Naive thymus-derived CD4-positive, alpha-beta T cell (primary cell): ENCODE data around the gene ASAP3. TPM values are rescaled to one million over a fixed set of nuclear protein-coding genes. Genes with fewer than 3 reads are reported as not detected.
A peak's percentile ranks its signal among the peaks of the same experiment; 100 is the strongest.

ENCODE experiments used
- ATAC-seq: fragments of 150-1000 bp; cut with Tn5 transposase; 2 replicates; pipeline ENCODE4 v1.10.0; 2021; ENCODE audit warnings: mild to moderate bottlenecking, moderate library complexity
- CTCF ChIA-PET: fragments of 350-600 bp; sonication (Branson Sonifier 250); formaldehyde crosslinking; loops from one replicate; lab custom pipeline; 2021; ENCODE audit warnings: antibody characterized with exemption; lab: Charles Lee
- POLR2A ChIA-PET: fragments of 350-600 bp; sonication (Branson Sonifier 250); formaldehyde crosslinking; loops from one replicate; lab custom pipeline; 2021; ENCODE audit warnings: antibody characterized with exemption, inconsistent platforms; lab: Charles Lee
- DNase-seq, 9 donors: peaks; one replicate each; pipeline versions ENCODE4 v3.0.0 to v3.0.0-alpha.2; 2020 to 2022; ENCODE audit warnings: mixed read lengths in 1 of 9
- H3K27ac ChIP-seq: one replicate; pipeline ENCODE4 v1.7.0; 2013; ENCODE audit warnings: mild to moderate bottlenecking, low read depth, low read length, moderate library complexity
- H3K27me3 ChIP-seq, 2 donors: one replicate each; pipeline ENCODE4 v1.7.0; 2013; ENCODE audit warnings: low read length in 2 of 2, mild to moderate bottlenecking in 2 of 2, moderate library complexity in 2 of 2; ENCODE audit not compliant: control insufficient read depth in 2 of 2, insufficient read depth in 2 of 2
- H3K36me3 ChIP-seq, 3 experiments: 1 replicate in 2 of 3; 2 replicates in 1 of 3; pipeline ENCODE4 v1.7.0; 2013; ENCODE audit warnings: low read length in 3 of 3, mild to moderate bottlenecking in 3 of 3, moderate library complexity in 1 of 3; ENCODE audit not compliant: insufficient read depth in 3 of 3, control insufficient read depth in 2 of 3
- H3K4me1 ChIP-seq, 2 donors: one replicate each; pipeline ENCODE4 v1.7.0; 2013; ENCODE audit warnings: low read length in 2 of 2, mild to moderate bottlenecking in 2 of 2, moderate library complexity in 1 of 2; ENCODE audit not compliant: control insufficient read depth in 2 of 2, insufficient read depth in 2 of 2
- H3K4me3 ChIP-seq: 2 replicates; pipeline ENCODE4 v1.7.0; 2013; ENCODE audit warnings: mild to moderate bottlenecking, low read length
- H3K9me3 ChIP-seq, 3 experiments: 1 replicate in 2 of 3; 2 replicates in 1 of 3; pipeline ENCODE4 v1.7.0; 2013; ENCODE audit warnings: low read length in 3 of 3; ENCODE audit not compliant: control insufficient read depth in 2 of 3
- H3K27ac Mint-ChIP-seq, 9 donors: one replicate each; pipeline ENCODE4 v1.8.0; 2020 to 2022; ENCODE audit warnings: mixed read lengths in 9 of 9, mild to moderate bottlenecking in 8 of 9, moderate library complexity in 5 of 9, inconsistent platforms in 2 of 9
- H3K27me3 Mint-ChIP-seq, 5 donors: one replicate each; pipeline ENCODE4 v1.8.0; 2021 to 2022; ENCODE audit warnings: mixed read lengths in 5 of 5, mild to moderate bottlenecking in 1 of 5
- H3K36me3 Mint-ChIP-seq, 5 donors: one replicate each; pipeline ENCODE4 v1.8.0; 2020 to 2022; ENCODE audit warnings: mixed read lengths in 5 of 5, mild to moderate bottlenecking in 3 of 5, inconsistent platforms in 1 of 5
- H3K4me1 Mint-ChIP-seq, 7 donors: one replicate each; pipeline ENCODE4 v1.8.0; 2020 to 2022; ENCODE audit warnings: mixed read lengths in 7 of 7, mild to moderate bottlenecking in 3 of 7, inconsistent platforms in 1 of 7
- H3K4me3 Mint-ChIP-seq, 10 donors: one replicate each; pipeline ENCODE4 v1.8.0; 2020 to 2022; ENCODE audit warnings: mild to moderate bottlenecking in 10 of 10, mixed read lengths in 10 of 10, moderate library complexity in 6 of 10, inconsistent platforms in 2 of 10
- H3K9me3 Mint-ChIP-seq, 11 donors: one replicate each; pipeline ENCODE4 v1.8.0; 2020 to 2022; ENCODE audit warnings: mixed read lengths in 11 of 11, mild to moderate bottlenecking in 4 of 11, inconsistent platforms in 1 of 11, moderate library complexity in 1 of 11
- intact Hi-C, 2 donors: fragments of 100-400 bp; cut with micrococcal nuclease; formaldehyde crosslinking; loops; one replicate each; pipeline ENCODE4 v1.15.1; 2023
- polyA plus RNA-seq, 2 donors: library from polyadenylated mRNA; unstranded; fragments of 300-500 nt; fragmentation: Illumina TruSeq; gene quantifications; one replicate each; pipeline ENCODE4 v1.2.3, GENCODE V29; 2021
- total RNA-seq, 6 experiments: library from RNA in 5 of 6; stranded (reverse) in 5 of 6; gene quantifications; 1 replicate in 5 of 6; 2 replicates in 1 of 6; pipeline ENCODE4 v1.2.3 and lab custom pipeline; 2021 to 2026

Gene ASAP3
- total and polyA plus RNA-seq, 7 experiments from 2014 or later, result 0.12 to 8.8 (median 1.5) TPM

DNA sequence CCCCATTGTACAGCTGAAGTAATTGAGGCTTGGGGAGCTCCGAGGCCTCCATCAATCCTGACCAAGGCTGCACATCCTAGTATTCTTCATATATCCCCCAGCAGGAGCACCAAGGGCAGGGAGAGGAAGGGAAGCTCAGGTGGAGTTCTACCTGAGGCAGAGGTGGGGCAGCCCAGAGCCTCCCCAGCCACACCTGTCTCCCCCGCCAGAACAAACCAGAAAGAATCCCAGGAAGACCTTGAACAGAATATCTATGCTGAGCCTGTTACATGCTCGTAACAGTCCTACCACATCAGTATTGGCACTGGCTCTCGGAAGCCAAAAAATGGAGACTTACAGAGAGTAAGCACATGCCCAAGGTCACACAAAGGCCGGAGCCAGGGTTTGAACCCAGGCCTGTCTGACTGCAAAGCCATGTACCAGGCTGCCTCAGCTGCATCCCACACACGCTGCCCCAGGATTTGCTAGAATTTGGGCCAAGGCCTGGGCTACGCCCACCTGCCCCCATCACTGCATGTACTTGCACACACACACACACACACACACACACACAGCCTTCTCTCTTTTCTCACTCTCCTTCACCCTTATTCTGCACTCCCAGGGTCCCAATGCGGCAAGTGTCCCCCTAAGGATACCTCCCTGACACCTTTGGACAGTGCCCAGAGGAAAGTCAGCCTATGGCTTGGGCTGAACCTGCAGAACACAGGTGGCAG is 42.5 kb upstream of the ASAP3 start:
- H3K4me1 ChIP-seq, result peaks cover 69 to 72% of the 10 kb centered on the region in 2 donors
- H3K4me1 Mint-ChIP-seq, result peaks cover 45 to 84% (median 75%) of the 10 kb centered on the region in 7 donors
- H3K36me3 ChIP-seq, result no peaks in the 10 kb centered on the region
- CTCF ChIA-PET, result interaction anchor here (0.6 to 3.1 kb wide), 5 partner anchors 13 to 246 kb away, joined by 4 to 26 read pairs (median 13); no protein-coding TSS in a partner anchor
- peak overlapping the region; percentile 57 to 96 (median 70) for H3K4me3 Mint-ChIP-seq
- no peaks in the 10 kb centered on the region for H3K9me3 ChIP-seq
- peaks cover 0 to 31% (median 0%) of the 10 kb centered on the region in 5 donors for H3K36me3 Mint-ChIP-seq
- POLR2A ChIA-PET, result interaction anchor here (0.7 to 1.8 kb wide), 3 partner anchors 10 to 181 kb away, joined by 3 to 4 read pairs (median 3); no protein-coding TSS in a partner anchor
- H3K27ac ChIP-seq, result no peak overlapping the region
- peak overlapping the region in 8 of 9 donors; percentile 3 to 96 (median 58) for H3K27ac Mint-ChIP-seq
- ATAC-seq (no peak), DNase-seq (no peak)
- no peak overlapping the region for H3K4me3 ChIP-seq
- H3K27me3 Mint-ChIP-seq, result peaks cover 0 to 4% (median 0%) of the 10 kb centered on the region in 5 donors
- intact Hi-C loops, result no loop called here
- no peaks in the 10 kb centered on the region for H3K9me3 Mint-ChIP-seq
- no peaks in the 10 kb centered on the region for H3K27me3 ChIP-seq

DNA sequence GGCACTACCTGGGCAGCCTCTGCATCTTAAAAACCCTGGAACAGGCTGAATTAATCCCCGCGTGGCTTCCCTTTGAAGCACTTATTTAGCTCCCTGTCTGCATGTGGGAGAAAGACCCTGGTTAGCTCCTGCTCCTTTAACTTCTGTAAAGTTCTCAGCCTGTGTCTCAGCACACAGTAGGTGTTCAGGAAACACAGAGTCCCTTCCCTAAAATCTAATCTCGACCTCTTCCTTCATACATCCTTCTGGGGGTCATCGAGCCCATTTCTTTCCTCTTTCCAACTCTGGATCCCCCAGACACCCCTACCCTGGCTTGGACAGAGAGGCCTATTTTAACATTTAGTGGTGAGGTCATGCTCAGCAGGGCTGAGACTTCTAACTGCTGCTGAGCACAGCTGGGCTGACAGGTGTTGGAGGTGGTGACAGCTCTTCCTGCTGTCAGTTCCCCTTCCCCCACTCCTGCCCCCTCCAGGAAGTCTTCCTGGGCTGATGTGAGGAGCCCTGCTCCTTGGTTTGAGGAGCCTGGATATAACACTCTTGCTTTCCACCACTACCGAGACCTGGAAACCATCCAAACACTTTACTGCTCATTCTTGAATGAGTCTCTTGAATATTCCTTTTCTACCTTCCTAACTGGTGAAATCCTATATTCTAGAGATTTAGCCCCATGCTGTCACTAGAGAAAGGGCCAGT is 41.7 kb upstream of the ASAP3 start:
- Mint-ChIP-seq H3K36me3 (peaks cover 0 to 33% (median 0%) of the 10 kb centered on the region in 5 donors), H3K4me3 (peak overlapping the region; percentile 57 to 96 (median 70)), H3K27ac (peak overlapping the region; percentile 19 to 96 (median 72)), H3K27me3 (no peaks in the 10 kb centered on the region), H3K4me1 (peaks cover 39 to 81% (median 68%) of the 10 kb centered on the region in 7 donors), H3K9me3 (no peaks in the 10 kb centered on the region)
- Histone ChIP-seq H3K27me3 (no peaks in the 10 kb centered on the region), H3K27ac (no peak overlapping the region), H3K4me3 (peak overlapping the region; percentile 9), H3K4me1 (peaks cover 67 to 68% of the 10 kb centered on the region in 2 donors), H3K36me3 (no peaks in the 10 kb centered on the region), H3K9me3 (no peaks in the 10 kb centered on the region)
- intact Hi-C loops, result no loop called here
- DNase-seq (no peak), ATAC-seq (no peak)
- POLR2A ChIA-PET, result interaction anchor here (0.8 to 1.5 kb wide), 5 partner anchors 10 to 181 kb away, joined by 3 to 4 read pairs (median 3); partner anchors contain the start of gene ID3
- CTCF ChIA-PET, result interaction anchor here (0.6 to 2.5 kb wide), 6 partner anchors 10 to 246 kb away, joined by 3 to 23 read pairs (median 4); no protein-coding TSS in a partner anchor

DNA sequence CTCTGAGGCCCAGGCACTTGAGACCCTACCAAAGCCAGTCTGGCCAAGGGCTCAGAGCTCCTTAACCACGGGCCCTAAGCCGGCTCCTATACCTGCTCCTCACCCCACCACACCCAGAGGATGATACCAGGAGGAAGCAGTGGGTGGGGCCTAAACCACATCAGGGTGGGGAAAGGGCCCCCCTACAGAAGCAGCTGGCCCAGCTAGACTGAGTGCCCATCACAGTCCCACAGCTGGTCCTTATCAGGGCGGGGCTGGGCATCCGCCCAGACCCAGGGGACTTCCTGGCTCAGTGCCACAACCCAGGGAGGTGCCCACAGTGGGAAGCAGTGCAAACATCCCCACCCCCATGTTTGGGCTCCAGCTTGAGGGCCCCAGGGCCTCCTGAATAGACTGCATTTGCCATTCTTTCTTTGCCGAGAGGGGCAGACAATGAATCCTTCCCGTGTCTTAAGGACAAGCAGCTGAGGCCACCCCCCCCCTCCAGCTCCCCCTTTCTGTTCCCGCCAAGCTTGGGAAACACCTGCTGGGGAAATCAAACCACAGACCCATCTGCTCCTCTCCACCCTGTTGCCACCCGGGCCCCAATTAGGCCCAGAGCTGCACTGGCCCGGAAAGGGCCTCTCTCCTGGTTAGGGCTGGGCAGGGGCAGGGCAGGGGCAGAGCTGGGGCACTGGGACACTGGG is 40.9 kb upstream of the ASAP3 start:
- Histone ChIP-seq H3K4me3 (peak overlapping the region; percentile 9), H3K36me3 (no peaks in the 10 kb centered on the region), H3K4me1 (peaks cover 60% of the 10 kb centered on the region in 2 donors), H3K9me3 (no peaks in the 10 kb centered on the region), H3K27me3 (no peaks in the 10 kb centered on the region), H3K27ac (peak overlapping the region; percentile 8)
- ChIA-PET CTCF (interaction anchor here (0.7 to 2.5 kb wide), 7 partner anchors 9 to 113 kb away, joined by 3 to 23 read pairs (median 4); no protein-coding TSS in a partner anchor), POLR2A (interaction anchor here (0.6 to 1.5 kb wide), 7 partner anchors 10 to 964 kb away, joined by 3 to 4 read pairs (median 4); partner anchors contain the start of gene ID3)
- Mint-ChIP-seq H3K9me3 (no peaks in the 10 kb centered on the region), H3K27ac (peak overlapping the region in 4 of 9 donors; percentile 38 to 96 (median 58)), H3K4me1 (peaks cover 39 to 76% (median 63%) of the 10 kb centered on the region in 7 donors), H3K27me3 (no peaks in the 10 kb centered on the region), H3K36me3 (peaks cover 0 to 30% (median 0%) of the 10 kb centered on the region in 5 donors), H3K4me3 (peak overlapping the region; percentile 53 to 96 (median 70))
- intact Hi-C loops, result loop anchor here in 1 of 2 donors (1.0 kb wide), 1 partner anchor 14 kb away; no protein-coding TSS in a partner anchor
- peak; percentile 26 for ATAC-seq
- peak in 2 of 9 donors; percentile 16 to 35 for DNase-seq

DNA sequence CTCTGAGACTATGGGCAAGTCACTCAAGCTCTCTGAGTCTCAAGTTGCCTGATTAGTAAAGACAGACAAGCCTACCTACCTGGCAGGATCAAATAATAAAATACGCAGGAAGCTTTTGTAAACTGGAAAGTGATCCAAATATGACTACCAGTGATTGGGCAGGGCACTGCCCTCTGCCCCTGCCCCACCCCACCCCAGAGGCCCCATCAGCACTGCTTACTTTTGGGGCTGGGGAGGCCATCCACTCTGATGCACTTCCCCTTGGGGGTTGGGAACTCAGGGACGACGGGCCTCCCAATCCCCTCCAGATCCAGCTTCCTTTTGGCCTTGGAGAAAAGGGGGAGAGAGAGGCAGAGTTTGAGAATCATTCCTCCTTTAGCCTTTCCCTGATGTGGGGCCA is 40.2 kb upstream of the ASAP3 start:
- Mint-ChIP-seq H3K9me3 (no peaks in the 10 kb centered on the region), H3K4me1 (peaks cover 36 to 69% (median 57%) of the 10 kb centered on the region in 7 donors), H3K27me3 (no peaks in the 10 kb centered on the region), H3K4me3 (peak overlapping the region in 6 of 10 donors; percentile 45 to 96 (median 72)), H3K27ac (peak overlapping the region in 1 of 9 donors; percentile 96), H3K36me3 (peaks cover 0 to 28% (median 0%) of the 10 kb centered on the region in 5 donors)
- no peak for DNase-seq
- no peaks in the 10 kb centered on the region for H3K36me3 ChIP-seq
- no peak for ATAC-seq
- POLR2A ChIA-PET, result interaction anchor here (0.6 to 1.2 kb wide), 4 partner anchors 12 to 965 kb away, joined by 3 to 4 read pairs (median 4); partner anchors contain the start of gene ID3
- H3K4me3 ChIP-seq, result no peak overlapping the region
- no peaks in the 10 kb centered on the region for H3K9me3 ChIP-seq
- H3K27me3 ChIP-seq, result no peaks in the 10 kb centered on the region
- intact Hi-C loops, result loop anchor here in 1 of 2 donors (1.0 kb wide), 1 partner anchor 15 kb away; no protein-coding TSS in a partner anchor
- CTCF ChIA-PET, result interaction anchor here (0.7 to 2.5 kb wide), 4 partner anchors 8 to 113 kb away, joined by 3 to 23 read pairs (median 14); no protein-coding TSS in a partner anchor
- H3K27ac ChIP-seq, result peak overlapping the region; percentile 8
- peaks cover 53% of the 10 kb centered on the region in 2 donors for H3K4me1 ChIP-seq

DNA sequence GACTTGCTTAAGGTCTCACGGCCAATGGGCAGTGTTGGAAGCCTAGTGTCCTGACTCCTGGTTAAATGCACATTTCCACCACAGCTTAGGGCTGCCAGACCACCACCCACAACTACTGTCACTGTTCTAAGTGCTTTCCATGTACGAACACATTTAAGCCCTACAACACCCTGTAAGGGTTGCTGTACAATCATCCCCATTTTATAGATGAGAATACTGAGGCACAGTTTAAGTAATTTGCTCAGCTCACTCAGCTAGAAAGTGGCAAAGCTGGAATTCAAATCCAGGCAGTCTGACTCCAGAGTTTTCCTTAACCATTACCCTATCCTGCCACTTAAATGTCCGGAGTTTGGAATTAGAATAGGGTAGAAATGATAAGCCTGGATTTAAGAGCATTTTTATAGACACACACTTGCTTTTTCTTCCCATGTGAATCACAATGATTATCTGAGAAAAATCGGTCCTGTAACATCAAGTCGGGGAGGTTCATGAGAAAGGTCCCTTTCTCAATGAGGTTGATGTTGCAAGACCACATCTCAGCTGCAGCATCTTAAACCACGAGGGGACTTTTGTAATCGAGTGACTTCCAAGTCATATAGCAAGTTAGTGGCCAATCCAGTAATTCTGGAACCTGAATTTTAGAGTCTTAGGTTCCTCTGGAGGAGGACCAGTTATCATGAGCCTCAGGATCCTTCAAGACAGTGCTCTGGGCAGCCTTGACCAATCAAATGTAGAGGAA is 38.4 kb upstream of the ASAP3 start:
- peaks cover 21 to 52% (median 39%) of the 10 kb centered on the region in 7 donors for H3K4me1 Mint-ChIP-seq
- DNase-seq, result no peak

More for the DNA sequence above, 38.4 kb upstream of the ASAP3 start:
- H3K4me1 ChIP-seq, result peaks cover 36% of the 10 kb centered on the region in 2 donors
- ATAC-seq, result peak; percentile 39
- H3K27me3 ChIP-seq, result no peaks in the 10 kb centered on the region
- H3K36me3 Mint-ChIP-seq, result peaks cover 0 to 35% (median 0%) of the 10 kb centered on the region in 5 donors
- H3K27ac Mint-ChIP-seq, result peak overlapping the region in 1 of 9 donors; percentile 71
- no peak overlapping the region for H3K27ac ChIP-seq
- no peaks in the 10 kb centered on the region for H3K27me3 Mint-ChIP-seq
- H3K36me3 ChIP-seq, result no peaks in the 10 kb centered on the region
- H3K9me3 ChIP-seq, result no peaks in the 10 kb centered on the region
- H3K4me3 Mint-ChIP-seq, result peak overlapping the region in 1 of 10 donors; percentile 9
- H3K4me3 ChIP-seq, result no peak overlapping the region
- POLR2A ChIA-PET, result interaction anchor here (0.6 to 1.3 kb wide), 2 partner anchors 11 to 23 kb away, joined by 4 to 6 read pairs; no protein-coding TSS in a partner anchor
- CTCF ChIA-PET, result interaction anchor here (1.2 to 1.6 kb wide), 2 partner anchors 10 to 25 kb away, joined by 3 to 5 read pairs; no protein-coding TSS in a partner anchor
- H3K9me3 Mint-ChIP-seq, result no peaks in the 10 kb centered on the region
- intact Hi-C loops, result no loop called here
